ENCODE results near the gene REPIN1. TPM values are rescaled to one million over a fixed set of nuclear protein-coding genes. Genes with fewer than 3 reads are reported as not detected.

Gene REPIN1
- polyA plus RNA-seq, 3 donors from 2014 or later: 40.6 to 86.0 (median 43.2) TPM

GRCh38 chr7:150358988-150359621 is 9.5 kb upstream of the REPIN1 start:
- peak in 2 of 3 donors; percentile 8 to 11 for DNase-seq
- Mint-ChIP-seq H3K36me3 (peaks cover 0 to 3% (median 0%) of the 10 kb centered on the region in 3 donors), H3K9me3 (peaks cover 0 to 2% (median 0%) of the 10 kb centered on the region in 6 donors), H3K4me3 (peak overlapping the region in 3 of 5 donors; percentile 26 to 68 (median 30)), H3K4me1 (peaks cover 38 to 45% of the 10 kb centered on the region in 2 donors), H3K27me3 (ENCODE audit: low read depth in 3 of 3) (peaks cover 0 to 4% (median 3%) of the 10 kb centered on the region in 3 donors), H3K27ac (peak overlapping the region in 5 of 6 donors; percentile 50 to 86 (median 81))

- Mint-ChIP-seq H3K27me3 (ENCODE audit: low read depth in 3 of 3) (peaks cover 0 to 4% (median 3%) of the 10 kb centered on the region in 3 donors), H3K4me3 (peak overlapping the region in 4 of 5 donors; percentile 1 to 40 (median 28)), H3K9me3 (peaks cover 0 to 2% (median 0%) of the 10 kb centered on the region in 6 donors), H3K36me3 (peaks cover 0 to 3% (median 0%) of the 10 kb centered on the region in 3 donors), H3K27ac (peak overlapping the region in 5 of 6 donors; percentile 81 to 91 (median 84)), H3K4me1 (peaks cover 38 to 45% of the 10 kb centered on the region in 2 donors)
- DNase-seq: no peak
These were observed 8.8 kb upstream of the REPIN1 start for GRCh38 chr7:150359622-150360362.

GRCh38 chr7:150360363-150361058 is 8.1 kb upstream of the REPIN1 start:
- Mint-ChIP-seq H3K27ac (peak overlapping the region in 4 of 6 donors; percentile 81 to 91 (median 82)), H3K4me1 (peaks cover 38 to 45% of the 10 kb centered on the region in 2 donors)

DNA sequence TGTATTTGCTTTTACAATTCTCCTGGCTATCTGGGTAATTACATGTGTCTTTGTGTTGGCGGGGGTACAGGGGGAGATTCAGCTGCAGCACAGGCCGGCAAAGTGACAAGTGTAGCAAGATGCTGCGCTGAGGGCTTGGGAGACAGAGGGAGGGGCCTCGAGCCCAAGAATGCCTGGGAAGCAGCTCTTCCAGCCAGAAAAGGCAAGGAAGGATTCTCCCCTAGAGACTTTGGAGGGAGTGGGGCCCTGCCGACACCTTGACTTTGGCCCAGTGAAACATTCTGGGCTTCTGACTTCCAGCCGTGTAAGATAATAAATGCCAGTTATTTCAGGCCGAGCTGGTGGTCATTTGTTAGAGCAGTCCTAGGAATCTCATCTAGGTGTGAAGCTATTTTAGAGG is 7.2 kb upstream of the REPIN1 start:
- peaks cover 37 to 39% of the 10 kb centered on the region in 2 donors for H3K4me1 Mint-ChIP-seq
- H3K4me3 Mint-ChIP-seq: no peak overlapping the region
- peaks cover 1 to 4% (median 3%) of the 10 kb centered on the region in 3 donors for H3K27me3 Mint-ChIP-seq (ENCODE audit: low read depth in 3 of 3)
- peaks cover 0 to 3% (median 0%) of the 10 kb centered on the region in 3 donors for H3K36me3 Mint-ChIP-seq
- DNase-seq: no peak
- no peak overlapping the region for H3K27ac Mint-ChIP-seq
- H3K9me3 Mint-ChIP-seq: peaks cover 0 to 2% (median 0%) of the 10 kb centered on the region in 6 donors

More at GRCh38 chr7:150360363-150361058, 8.1 kb upstream of the REPIN1 start:
- DNase-seq: no peak
- H3K36me3 Mint-ChIP-seq: peaks cover 0 to 3% (median 0%) of the 10 kb centered on the region in 3 donors
- peak overlapping the region in 1 of 5 donors; percentile 40 for H3K4me3 Mint-ChIP-seq
- peaks cover 0 to 4% (median 3%) of the 10 kb centered on the region in 3 donors for H3K27me3 Mint-ChIP-seq (ENCODE audit: low read depth in 3 of 3)
- H3K9me3 Mint-ChIP-seq: peaks cover 0 to 2% (median 0%) of the 10 kb centered on the region in 6 donors

DNA sequence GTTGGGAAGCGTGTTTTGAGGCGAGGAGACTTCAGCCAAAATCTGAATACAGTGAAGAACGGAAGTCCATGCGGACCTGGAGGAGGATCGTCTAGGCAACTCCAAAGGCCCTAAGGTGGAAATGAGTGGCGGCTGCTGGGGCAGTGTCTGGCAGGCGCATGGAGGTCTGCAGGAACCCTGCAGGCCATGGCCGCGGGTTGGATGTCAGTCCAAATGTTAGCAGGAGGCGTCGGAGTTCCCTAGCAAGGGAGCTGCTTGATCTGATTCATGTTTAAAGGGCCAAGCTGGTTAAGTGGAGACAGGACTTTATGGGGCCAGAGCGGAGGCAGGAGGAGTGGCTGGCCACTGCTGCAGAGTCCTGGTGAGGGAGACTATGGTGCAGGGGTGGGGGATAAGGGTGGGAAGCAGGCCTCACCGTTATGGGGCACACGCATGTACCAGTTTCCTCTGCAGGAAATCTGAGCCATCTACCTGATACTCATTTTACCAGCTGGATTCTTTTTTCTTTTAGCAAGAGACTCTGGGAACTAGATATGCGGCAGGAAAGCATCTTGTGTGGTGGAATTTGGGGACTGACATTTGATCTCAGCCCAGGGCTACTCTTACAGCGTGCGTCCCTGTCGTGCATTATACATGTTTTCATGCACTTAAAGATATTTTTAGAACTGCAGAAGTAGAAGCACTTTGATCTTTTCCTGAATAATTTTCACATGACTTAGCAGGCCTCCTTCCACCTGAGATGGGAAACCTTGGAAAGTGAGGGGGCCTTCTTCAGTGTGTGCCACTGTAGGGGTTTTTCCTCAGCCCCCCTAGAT is 6.6 kb upstream of the REPIN1 start:
- no peak overlapping the region for H3K4me3 Mint-ChIP-seq
- H3K27me3 Mint-ChIP-seq (ENCODE audit: low read depth in 3 of 3): peaks cover 1 to 4% (median 3%) of the 10 kb centered on the region in 3 donors
- H3K4me1 Mint-ChIP-seq: peaks cover 32 to 34% of the 10 kb centered on the region in 2 donors
- DNase-seq: no peak
- H3K36me3 Mint-ChIP-seq: peaks cover 0 to 3% (median 0%) of the 10 kb centered on the region in 3 donors
- no peak overlapping the region for H3K27ac Mint-ChIP-seq
- H3K9me3 Mint-ChIP-seq: peaks cover 0 to 2% (median 0%) of the 10 kb centered on the region in 6 donors

GRCh38 chr7:150363370-150363769 is 5.3 kb upstream of the REPIN1 start:
- peaks cover 23 to 29% of the 10 kb centered on the region in 2 donors for H3K4me1 Mint-ChIP-seq
- peaks cover 3 to 9% (median 7%) of the 10 kb centered on the region in 3 donors for H3K27me3 Mint-ChIP-seq (ENCODE audit: low read depth in 3 of 3)
- H3K27ac Mint-ChIP-seq: no peak overlapping the region
- DNase-seq: no peak
- peaks cover 0 to 2% (median 0%) of the 10 kb centered on the region in 6 donors for H3K9me3 Mint-ChIP-seq
- H3K4me3 Mint-ChIP-seq: no peak overlapping the region
- H3K36me3 Mint-ChIP-seq: peaks cover 0 to 3% (median 0%) of the 10 kb centered on the region in 3 donors

- H3K36me3 Mint-ChIP-seq: peaks cover 0 to 3% (median 0%) of the 10 kb centered on the region in 3 donors
- peaks cover 4 to 10% (median 7%) of the 10 kb centered on the region in 3 donors for H3K27me3 Mint-ChIP-seq (ENCODE audit: low read depth in 3 of 3)
- no peak for DNase-seq
- peaks cover 0 to 2% (median 0%) of the 10 kb centered on the region in 6 donors for H3K9me3 Mint-ChIP-seq
- no peak overlapping the region for H3K4me3 Mint-ChIP-seq
- H3K4me1 Mint-ChIP-seq: peaks cover 18 to 24% of the 10 kb centered on the region in 2 donors
- no peak overlapping the region for H3K27ac Mint-ChIP-seq
These were observed 4.8 kb upstream of the REPIN1 start for GRCh38 chr7:150363872-150364271.

- Mint-ChIP-seq H3K36me3 (peaks cover 0 to under 1% (median 0%) of the 10 kb centered on the region in 3 donors), H3K4me1 (peaks cover 18 to 24% of the 10 kb centered on the region in 2 donors), H3K27me3 (ENCODE audit: low read depth in 3 of 3) (peaks cover 8 to 18% (median 8%) of the 10 kb centered on the region in 3 donors), H3K4me3 (no peak overlapping the region), H3K9me3 (peaks cover 0 to 2% (median 0%) of the 10 kb centered on the region in 6 donors), H3K27ac (no peak overlapping the region)
- no peak for DNase-seq
These were observed 3.4 kb upstream of the REPIN1 start for GRCh38 chr7:150365194-150365593.

GRCh38 chr7:150365673-150366398 is 2.8 kb upstream of the REPIN1 start:
- H3K9me3 Mint-ChIP-seq: peaks cover 0 to 2% (median 0%) of the 10 kb centered on the region in 6 donors
- H3K36me3 Mint-ChIP-seq: peaks cover 0 to 2% (median 2%) of the 10 kb centered on the region in 3 donors
- H3K4me3 Mint-ChIP-seq: peak overlapping the region in 2 of 5 donors; percentile 7 to 13
- peak overlapping the region in 3 of 6 donors; percentile 48 to 73 (median 49) for H3K27ac Mint-ChIP-seq
- no peak for DNase-seq
- H3K27me3 Mint-ChIP-seq (ENCODE audit: low read depth in 3 of 3): peaks cover 8 to 18% (median 8%) of the 10 kb centered on the region in 3 donors
- peaks cover 24 to 29% of the 10 kb centered on the region in 2 donors for H3K4me1 Mint-ChIP-seq

- Mint-ChIP-seq H3K9me3 (no peaks in the 10 kb centered on the region), H3K36me3 (peaks cover 0 to 4% (median 3%) of the 10 kb centered on the region in 3 donors), H3K4me3 (peak overlapping the region; percentile 74 to 88 (median 84)), H3K4me1 (peaks cover 26 to 31% of the 10 kb centered on the region in 2 donors), H3K27ac (peak overlapping the region; percentile 66 to 92 (median 82)), H3K27me3 (ENCODE audit: low read depth in 3 of 3) (peaks cover 8 to 16% (median 8%) of the 10 kb centered on the region in 3 donors)
- peak in 1 of 3 donors; percentile 73 for DNase-seq
These were observed 936 bp upstream of the REPIN1 start for GRCh38 chr7:150367677-150368095.

DNA sequence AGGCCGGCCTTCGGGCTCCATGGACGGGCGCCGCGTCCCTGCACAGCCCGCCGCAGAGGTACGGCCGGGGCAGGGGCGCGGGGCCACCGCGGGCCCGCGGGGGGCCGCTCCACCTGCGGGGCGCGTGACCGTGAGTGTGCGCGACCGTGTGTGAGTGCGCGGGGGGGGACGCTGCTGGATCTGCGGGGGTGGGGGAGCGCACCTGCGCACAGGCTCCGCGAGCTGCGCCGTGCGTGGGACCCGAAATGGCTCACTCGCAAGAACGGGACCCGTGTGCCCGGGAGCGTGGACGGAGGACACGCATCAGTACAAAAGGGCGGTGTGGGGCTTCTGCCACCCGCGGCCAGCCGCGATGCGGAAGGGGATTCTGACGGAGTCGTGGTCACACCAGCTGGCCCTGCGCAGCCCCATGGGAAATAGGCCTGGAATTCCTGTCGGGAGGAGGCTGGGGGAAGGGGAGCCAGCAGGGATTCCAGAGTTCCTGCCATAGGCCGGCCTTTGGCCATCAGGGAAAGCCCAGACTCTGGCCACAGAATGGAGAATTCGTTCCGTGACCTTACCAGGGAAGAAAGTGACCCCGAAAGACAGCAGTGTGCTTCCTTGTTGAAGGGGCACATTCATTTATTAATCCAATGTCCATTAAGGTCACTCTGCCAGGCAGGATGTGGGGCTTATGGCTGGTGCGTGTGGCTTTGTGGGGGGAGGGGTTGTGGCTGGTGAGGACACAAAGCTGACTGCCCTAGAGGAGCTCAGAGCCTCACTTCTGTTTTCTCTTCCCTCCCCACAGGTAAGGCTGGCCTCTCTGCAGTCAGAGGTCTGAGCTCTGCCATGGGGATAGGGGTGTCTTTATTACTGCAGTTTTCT is 494 bp downstream of the REPIN1 start:
- H3K27ac Mint-ChIP-seq: peak overlapping the region; percentile 86 to 96 (median 92)
- H3K9me3 Mint-ChIP-seq: no peaks in the 10 kb centered on the region
- peaks cover 0 to 4% (median 3%) of the 10 kb centered on the region in 3 donors for H3K36me3 Mint-ChIP-seq
- peak; percentile 48 to 55 (median 52) for DNase-seq
- peaks cover 32 to 39% of the 10 kb centered on the region in 2 donors for H3K4me1 Mint-ChIP-seq
- peak overlapping the region; percentile 94 to 98 (median 95) for H3K4me3 Mint-ChIP-seq
- peaks cover 8 to 16% (median 8%) of the 10 kb centered on the region in 3 donors for H3K27me3 Mint-ChIP-seq (ENCODE audit: low read depth in 3 of 3)
